Mucosa of descending colon (tissue), 3 donors: ENCODE measurements around the gene SYP. TPM values are rescaled to one million over a fixed set of nuclear protein-coding genes. Genes with fewer than 3 reads are reported as not detected.

Experiments
- ATAC-seq: fragments of 200-7000 bp; cut with Tn5 transposase; one replicate; pipeline ENCODE4 v1.9.1; 2020; ENCODE audit warnings: mild to moderate bottlenecking, moderate library complexity
- DNase-seq, 3 donors: peaks; one replicate each; pipeline ENCODE4 v3.0.0-alpha.2; 2020
- H3K36me3 ChIP-seq: fragments of 200-600 bp; one replicate; pipeline ENCODE4 v1.8.0; 2021; ENCODE audit warnings: low read depth, mild to moderate bottlenecking
- H3K4me1 ChIP-seq: fragments of 200-600 bp; one replicate; pipeline ENCODE4 v1.8.0; 2021; ENCODE audit warnings: low read depth, mild to moderate bottlenecking
- H3K4me3 ChIP-seq: fragments of 200-600 bp; one replicate; pipeline ENCODE4 v1.8.0; 2021; ENCODE audit warnings: mild to moderate bottlenecking
- H3K9me3 ChIP-seq: fragments of 200-600 bp; one replicate; pipeline ENCODE4 v1.8.0; 2021; ENCODE audit warnings: mild to moderate bottlenecking
- CTCF ChIP-seq: fragments of 200-600 bp; IDR thresholded peaks from one replicate; pipeline ENCODE4 v1.8.0; 2022; ENCODE audit warnings: antibody characterized with exemption, mild to moderate bottlenecking
- intact Hi-C, 2 donors: fragments of 100-400 bp; cut with DNase I in 1 of 2; cut with micrococcal nuclease in 1 of 2; formaldehyde crosslinking; loops; one replicate each; pipeline versions ENCODE4 v1.11.0 to v1.11.1; 2022; cut with DNase I, micrococcal nuclease
- total RNA-seq, 3 donors: library from RNA; stranded (reverse); fragmentation: NEBNext Ultra II Directional in 2 of 3; extraction: Animal tissue kit (Norgen Biotek cat#: 25700) in 2 of 3; gene quantifications; one replicate each; pipeline versions ENCODE4 v1.2.1 to v1.2.4, GENCODE V29; 2021 to 2023
- donor health status: DM: no; HTN: no; CAD: no; lungs with moderate emphysema.
- donor health status: DM: no; HTN: no; CAD: no.
- donor health status: DM: no; HTN: yes; CAD: no.

Gene SYP
- total RNA-seq, 3 donors from 2014 or later = 4.9 to 14.5 (median 12.2) TPM

GRCh38 chrX:49189606-49190005 is 10.4 kb downstream of the SYP start:
- intact Hi-C loops = no loop called here
- no peak for ATAC-seq
- no peak overlapping the region for H3K4me3 ChIP-seq
- no peak for TF ChIP-seq CTCF
- H3K36me3 ChIP-seq = no peaks in the 10 kb centered on the region
- no peaks in the 10 kb centered on the region for H3K9me3 ChIP-seq
- H3K4me1 ChIP-seq = no peaks in the 10 kb centered on the region
- peak in 1 of 3 donors; percentile 51 for DNase-seq

- Histone ChIP-seq H3K36me3 (no peaks in the 10 kb centered on the region), H3K4me1 (no peaks in the 10 kb centered on the region), H3K4me3 (no peak overlapping the region), H3K9me3 (no peaks in the 10 kb centered on the region)
- peak in 1 of 3 donors; percentile 39 for DNase-seq
- intact Hi-C loops = no loop called here
- no peak for TF ChIP-seq CTCF
- ATAC-seq = no peak
Observed at GRCh38 chrX:49188468-49189076, 11.4 kb downstream of the SYP start.

- DNase-seq = peak in 1 of 3 donors; percentile 45
- intact Hi-C loops = no loop called here
- H3K4me1 ChIP-seq = no peaks in the 10 kb centered on the region
- no peak for TF ChIP-seq CTCF
- ATAC-seq = no peak
- no peaks in the 10 kb centered on the region for H3K36me3 ChIP-seq
- H3K9me3 ChIP-seq = no peaks in the 10 kb centered on the region
- no peak overlapping the region for H3K4me3 ChIP-seq
Observed at GRCh38 chrX:49187526-49187925, 12.5 kb downstream of the SYP start.

GRCh38 chrX:49187028-49187394 is 13.0 kb downstream of the SYP start:
- intact Hi-C loops = no loop called here
- Histone ChIP-seq H3K4me1 (no peaks in the 10 kb centered on the region), H3K36me3 (no peaks in the 10 kb centered on the region), H3K9me3 (no peaks in the 10 kb centered on the region), H3K4me3 (no peak overlapping the region)
- ATAC-seq (no peak), DNase-seq (peak in 1 of 3 donors; percentile 60)
- TF ChIP-seq CTCF = no peak

GRCh38 chrX:49186125-49187027 is 13.6 kb downstream of the SYP start, which contains the start of gene PRICKLE3:
Gene PRICKLE3, minus strand, starts transcription at chrX:49186373. Its CDS starts 76 bp downstream, at chrX:49186297.
- TF ChIP-seq CTCF = no peak
- DNase-seq (peak; percentile 89 to 91 (median 89)), ATAC-seq (peak; percentile 45)
- H3K4me3 ChIP-seq = peak within 1 kb of the TSS; percentile 11
- H3K4me1 ChIP-seq = no peaks in the 10 kb centered on the region
- no peaks in the 10 kb centered on the region for H3K36me3 ChIP-seq
- intact Hi-C loops = no loop called here
- H3K9me3 ChIP-seq = no peaks in the 10 kb centered on the region
